ENCODE measurements around the gene ABLIM1. TPM values are rescaled to one million over a fixed set of nuclear protein-coding genes. Genes with fewer than 3 reads are reported as not detected.
A peak's percentile ranks its signal among the peaks of the same experiment; 100 is the strongest.

ABLIM1 gene
- total RNA-seq, 1 experiment from 2014 or later = 274 TPM

- Histone ChIP-seq H3K9me3 (ENCODE audit: control insufficient read depth, insufficient read depth, low read depth, low read length) (no peaks in the 10 kb centered on the region), H3K27me3 (ENCODE audit: control insufficient read depth, insufficient read depth, low read length) (no peaks in the 10 kb centered on the region), H3K4me3 (ENCODE audit: low read depth in 2 of 2, low read length in 2 of 2) (no peak overlapping the region), H3K36me3 (ENCODE audit: control insufficient read depth, insufficient read depth, low read length) (peaks cover 11% of the 10 kb centered on the region; the same call in 1 of the 2 replicates), H3K27ac (ENCODE audit: low read length) (no peak overlapping the region), H3K4me1 (ENCODE audit: control insufficient read depth, insufficient read depth, low read length) (no peaks in the 10 kb centered on the region)
- ATAC-seq (no peak), DNase-seq (ENCODE audit: low read depth, low spot score) (no peak)
- TSS peak; percentile 4 for BruUV-seq (replicated peaks)
- intact Hi-C loops (cut with micrococcal nuclease; ENCODE audit: unreplicated experiment) = no loop called here
- in situ Hi-C loops (cut with HindIII; ENCODE audit: low pct_unique_long_range_greater_than_20kb, low sequenced_read_pairs) = no loop called here
- CTCF ChIA-PET = no interaction called here
- no peak for TF ChIP-seq REST (IDR thresholded peaks at IDR 0.05; ENCODE audit: insufficient read depth in 1 of 2, low read depth in 2 of 2, low read length in 1 of 2)
- TF ChIP-seq SIN3A (IDR thresholded peaks at IDR 0.05; ENCODE audit: borderline replicate concordance, insufficient read depth, low read depth, low read length) = no peak
- TF ChIP-seq POLR2AphosphoS5 (IDR thresholded peaks at IDR 0.05; ENCODE audit: low read depth, low read length) = no peak
- no peak for TF ChIP-seq TCF7L2 (IDR thresholded peaks at IDR 0.05; ENCODE audit: low read depth, low read length)
- no peak for TF ChIP-seq CTCF (IDR thresholded peaks at IDR 0.05)
- POLR2A ChIA-PET = no interaction called here
Observed at GRCh38 chr10:114537736-114538135, 120.3 kb downstream of the ABLIM1 start.

DNA sequence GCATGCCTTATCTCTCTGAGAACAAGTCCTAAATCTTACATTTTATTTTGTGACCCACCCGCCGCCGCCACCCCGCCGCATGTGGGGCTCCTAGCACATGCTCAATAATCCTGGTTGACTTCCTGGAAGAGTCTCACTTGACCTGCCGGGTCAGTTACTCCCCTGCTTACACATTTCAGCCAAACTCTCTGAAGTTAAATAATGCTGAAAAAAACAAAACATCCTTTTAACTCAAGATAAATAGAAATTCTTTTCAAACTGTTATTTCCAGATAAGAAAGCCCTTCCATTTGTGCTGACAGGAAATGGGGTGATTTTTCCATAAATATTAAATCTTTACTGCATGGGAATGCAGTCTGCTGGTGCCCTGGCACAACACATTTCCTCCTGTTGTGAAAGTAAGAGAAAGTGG is 123.5 kb downstream of the ABLIM1 start:
- ChIA-PET POLR2A (no interaction called here), CTCF (no interaction called here)

More for the DNA sequence above, 123.5 kb downstream of the ABLIM1 start:
- peaks cover 9% of the 10 kb centered on the region; the same call in 1 of the 2 replicates for H3K36me3 ChIP-seq (ENCODE audit: control insufficient read depth, insufficient read depth, low read length)
- in situ Hi-C loops (cut with HindIII; ENCODE audit: low pct_unique_long_range_greater_than_20kb, low sequenced_read_pairs) = no loop called here
- ATAC-seq = no peak
- H3K4me3 ChIP-seq (ENCODE audit: low read depth in 2 of 2, low read length in 2 of 2) = no peak overlapping the region
- no peaks in the 10 kb centered on the region for H3K27me3 ChIP-seq (ENCODE audit: control insufficient read depth, insufficient read depth, low read length)
- no peak overlapping the region for H3K27ac ChIP-seq (ENCODE audit: low read length)
- TF ChIP-seq REST (IDR thresholded peaks at IDR 0.05; ENCODE audit: insufficient read depth in 1 of 2, low read depth in 2 of 2, low read length in 1 of 2) = no peak
- no peak for TF ChIP-seq CTCF (IDR thresholded peaks at IDR 0.05)
- TF ChIP-seq POLR2AphosphoS5 (IDR thresholded peaks at IDR 0.05; ENCODE audit: low read depth, low read length) = no peak
- no peak for TF ChIP-seq SIN3A (IDR thresholded peaks at IDR 0.05; ENCODE audit: borderline replicate concordance, insufficient read depth, low read depth, low read length)
- TF ChIP-seq TCF7L2 (IDR thresholded peaks at IDR 0.05; ENCODE audit: low read depth, low read length) = no peak
- no TSS peak for BruUV-seq (replicated peaks)
- DNase-seq (ENCODE audit: low read depth, low spot score) = no peak
- H3K4me1 ChIP-seq (ENCODE audit: control insufficient read depth, insufficient read depth, low read length) = no peaks in the 10 kb centered on the region
- no peaks in the 10 kb centered on the region for H3K9me3 ChIP-seq (ENCODE audit: control insufficient read depth, insufficient read depth, low read depth, low read length)
- intact Hi-C loops (cut with micrococcal nuclease; ENCODE audit: unreplicated experiment) = no loop called here

Measured in Panc1 (cell line).